K562 (cell line): ENCODE measurements around the gene KAZN. TPM values are rescaled to one million over a fixed set of nuclear protein-coding genes. Genes with fewer than 3 reads are reported as not detected.

Source experiments
- ATAC-seq: fragments of 200-7000 bp; cut with Tn5 transposase; 3 replicates; pipeline ENCODE4 v1.9.1; 2020; ENCODE audit warnings: moderate library complexity
- BruUV-seq: library from RNA; stranded (reverse); fragments of 400-500 nt; replicated peaks from 2 replicates; lab custom pipeline; 2021; lab: Mats Ljungman, UMichigan
- CTCF ChIA-PET: fragments of 300-600 bp; formaldehyde crosslinking; extraction: SDS; loops from one replicate; lab custom pipeline; 2021; ENCODE audit warnings: low intra/inter-chr PET ratio; lab: Yijun Ruan, JAX
- POLR2A ChIA-PET: fragments of 300-600, 350-650 bp; sonication (Branson Sonifier 250); formaldehyde crosslinking; extraction: SDS; loops from one replicate; lab custom pipeline; 2021; ENCODE audit warnings: antibody characterized with exemption, inconsistent platforms; lab: Yijun Ruan, JAX
- DNase-seq, 4 experiments: peaks; one replicate each; pipeline versions ENCODE4 v3.0.0 to v3.0.0-alpha.2; 2011 to 2018; ENCODE audit warnings: low spot score in 3 of 4, mixed read lengths in 3 of 4; ENCODE audit errors: extremely low read depth in 1 of 4
- FAIRE-seq: peaks from 2 replicates; lab custom pipeline; 2011; peaks lifted over from hg19 to GRCh38; lab: Jason Lieb, UNC
- H2AFZ ChIP-seq: 2 replicates; pipeline ENCODE4 v1.6.0; 2011; ENCODE audit warnings: low read depth, low read length, control low read depth, inconsistent platforms
- H3K27ac ChIP-seq: fragments of 200-600 bp; 3 replicates; pipeline ENCODE4 v1.8.0; 2011; ENCODE audit warnings: low read depth, mild to moderate bottlenecking, control low read depth, inconsistent platforms, low read length, moderate library complexity, mixed read lengths; ENCODE audit errors: extremely low read depth
- H3K27me3 ChIP-seq, 2 experiments: fragments of 300-600 bp in 1 of 2; 2 replicates in 1 of 2; 3 replicates in 1 of 2; pipeline versions ENCODE4 v1.6.0 to v1.8.0; 2011; ENCODE audit warnings: inconsistent platforms in 2 of 2, low read length in 2 of 2, mild to moderate bottlenecking in 1 of 2, mixed read lengths in 1 of 2, moderate library complexity in 1 of 2; ENCODE audit not compliant: control insufficient read depth in 2 of 2, insufficient read depth in 2 of 2
- H3K36me3 ChIP-seq: fragments of 300-600 bp; 3 replicates; pipeline ENCODE4 v1.8.0; 2011; ENCODE audit warnings: mild to moderate bottlenecking, low read length, inconsistent platforms; ENCODE audit not compliant: control insufficient read depth, insufficient read depth
- H3K4me1 ChIP-seq, 2 experiments: fragments of 200-600 bp in 1 of 2; replicated peaks in 1 of 2; 2 replicates in 1 of 2; 3 replicates in 1 of 2; pipeline versions ENCODE4 v1.5.1 to v1.8.0; 2011; ENCODE audit warnings: inconsistent platforms in 2 of 2, low read length in 2 of 2, mild to moderate bottlenecking in 1 of 2, mixed read lengths in 1 of 2, moderate library complexity in 1 of 2; ENCODE audit not compliant: control insufficient read depth in 2 of 2, insufficient read depth in 2 of 2
- H3K4me2 ChIP-seq: 2 replicates; pipeline ENCODE4 v1.6.1; 2011; ENCODE audit warnings: low read length, control low read depth, inconsistent platforms, mixed read lengths; ENCODE audit not compliant: insufficient read depth
- H3K4me3 ChIP-seq: fragments of 200-600 bp; sonication (generic), shearing (Covaris generic); 2 replicates; pipeline ENCODE4 v1.5.1; 2016; ENCODE audit warnings: control low read depth, inconsistent platforms
- H3K79me2 ChIP-seq: fragments of 200-600 bp; 3 replicates; pipeline ENCODE4 v1.8.0; 2011; ENCODE audit warnings: low read length, inconsistent platforms; ENCODE audit not compliant: control insufficient read depth, insufficient read depth
- H3K9ac ChIP-seq, 2 experiments: 2 replicates each; pipeline versions ENCODE4 v1.6.0 to v1.6.1; 2011; ENCODE audit warnings: low read depth in 2 of 2, low read length in 2 of 2, control low read depth in 1 of 2, inconsistent platforms in 1 of 2, mild to moderate bottlenecking in 1 of 2, mixed read lengths in 1 of 2; ENCODE audit not compliant: insufficient read depth in 1 of 2
- H3K9me1 ChIP-seq: one replicate; pipeline ENCODE4 v1.6.0; 2011; ENCODE audit warnings: inconsistent platforms, mild to moderate bottlenecking, low read length, moderate library complexity; ENCODE audit not compliant: control insufficient read depth, insufficient read depth
- H3K9me3 ChIP-seq: replicated peaks from 2 replicates; pipeline ENCODE4 v1.5.1; 2011; ENCODE audit warnings: low read depth, low read length, inconsistent platforms; ENCODE audit not compliant: control insufficient read depth, insufficient read depth
- H4K20me1 ChIP-seq: replicated peaks from 2 replicates; pipeline ENCODE4 v1.6.1; 2011; ENCODE audit warnings: low read length, inconsistent platforms, mixed read lengths; ENCODE audit not compliant: control insufficient read depth, insufficient read depth
- ADNP ChIP-seq: fragments of 200-800 bp; sonication (Bioruptor generic); IDR thresholded peaks from 2 replicates; pipeline ENCODE4 v1.6.1; 2016; ENCODE audit warnings: missing genetic modification characterization, missing compliant biosample characterization
- BCOR ChIP-seq: fragments of 450-650 bp; IDR thresholded peaks from 2 replicates; pipeline ENCODE4 v1.6.1; 2016
- CHD4 ChIP-seq: fragments of 200-600 bp; sonication (generic); IDR thresholded peaks from 3 replicates; pipeline ENCODE4 v1.6.1; 2012; ENCODE audit warnings: low read depth, mild to moderate bottlenecking, mixed read lengths, low read length, inconsistent platforms; ENCODE audit not compliant: insufficient read depth, insufficient replicate concordance, poor library complexity, severe bottlenecking
- HDAC2 ChIP-seq: fragments of 450-650 bp; IDR thresholded peaks from 2 replicates; pipeline ENCODE4 v1.6.1; 2016; ENCODE audit warnings: mild to moderate bottlenecking
- KDM1A ChIP-seq, 2 experiments: fragments of 450-650 bp; IDR thresholded peaks; 2 replicates each; pipeline ENCODE4 v1.6.1; 2016; ENCODE audit warnings: mild to moderate bottlenecking in 2 of 2
- NR2C2 ChIP-seq, 2 experiments: fragments of 200-800 bp in 1 of 2; sonication (Bioruptor generic) in 1 of 2; sonication (generic) in 1 of 2; formaldehyde crosslinking in 1 of 2; IDR thresholded peaks; 2 replicates each; pipeline versions ENCODE4 v1.6.1 to v1.8.0; 2016 to 2022; ENCODE audit warnings: mild to moderate bottlenecking in 1 of 2, missing compliant biosample characterization in 1 of 2, missing genetic modification characterization in 1 of 2, missing genetic modification reagents in 1 of 2
- RBM25 ChIP-seq: fragments of 200-400 bp; formaldehyde crosslinking; IDR thresholded peaks from 2 replicates; pipeline ENCODE4 v1.6.1; 2018; ENCODE audit warnings: low read length, low read depth, moderate library complexity; ENCODE audit not compliant: severe bottlenecking
- RCOR1 ChIP-seq, 2 experiments: IDR thresholded peaks; 2 replicates each; pipeline ENCODE4 v1.6.1; 2012; ENCODE audit warnings: low read depth in 2 of 2, low read length in 2 of 2, borderline replicate concordance in 1 of 2, improper control_type of control experiment in 1 of 2
- SMAD3 ChIP-seq: fragments of 450-650 bp; formaldehyde crosslinking; conservative IDR thresholded peaks from 2 replicates; pipeline ENCODE4 v1.4.0; 2020; ENCODE audit warnings: mild to moderate bottlenecking
- WGBS: fragments of 100-300 bp; shearing (Covaris generic); methylation state at CpG from one replicate; pipeline ENCODE4 v1.1.6; 2016; ENCODE audit warnings: low coverage, mixed read lengths; ENCODE audit not compliant: insufficient coverage; ENCODE audit errors: missing lambda C conversion rate; 5-methylcytosine and 5-hydroxymethylcytosine counted together
- in situ Hi-C: fragments of 300-500 bp; cut with MboI; formaldehyde crosslinking; loops from 4 replicates; pipeline ENCODE4 v1.15.0; 2018; ENCODE audit warnings: inconsistent platforms, mixed read lengths
- intact Hi-C: fragments of 100-400 bp; cut with micrococcal nuclease; formaldehyde crosslinking; loops from 2 replicates; pipeline ENCODE4 v1.14.2; 2022
- polyA plus RNA-seq, 8 experiments: library from polyadenylated mRNA; depleted of rRNA in 4 of 8; stranded (reverse) in 5 of 8; unstranded in 3 of 8; fragments of >200 nt; fragmentation: Nextera tagmentation in 2 of 8; fragmentation: Illumina TruSeq in 1 of 8; extraction: Ambion mirVana in 2 of 8; extraction: Trizol in 1 of 8; gene quantifications; 2 replicates each; pipeline versions ENCODE4 v1.2.1 to v1.2.3, GENCODE V29; 2011 to 2014; ENCODE audit warnings: inconsistent platforms in 1 of 8, missing spikeins in 1 of 8
- total RNA-seq, 7 experiments: library from RNA; depleted of rRNA in 6 of 7; stranded (reverse); fragments of >200 nt in 6 of 7; fragmentation: Illumina TruSeq in 2 of 7; extraction: Trizol in 2 of 7; gene quantifications; 2 replicates each; pipeline versions ENCODE4 v1.2.1 to v1.2.3, GENCODE V29; 2011 to 2021; ENCODE audit warnings: low replicate concordance in 1 of 7
- TF ChIP-seq, protein P1 (sequence below): IDR thresholded peaks from 2 replicates; pipeline ENCODE4 v1.6.1; 2014; ENCODE audit warnings: antibody characterized with exemption

The KAZN gene
- total and polyA plus RNA-seq, 9 of the 15 experiments (the other 6 are each of a cell fraction or from before 2014, with no cell fraction given), result 2.1 to 21.6 (median 5.4) TPM

DNA sequence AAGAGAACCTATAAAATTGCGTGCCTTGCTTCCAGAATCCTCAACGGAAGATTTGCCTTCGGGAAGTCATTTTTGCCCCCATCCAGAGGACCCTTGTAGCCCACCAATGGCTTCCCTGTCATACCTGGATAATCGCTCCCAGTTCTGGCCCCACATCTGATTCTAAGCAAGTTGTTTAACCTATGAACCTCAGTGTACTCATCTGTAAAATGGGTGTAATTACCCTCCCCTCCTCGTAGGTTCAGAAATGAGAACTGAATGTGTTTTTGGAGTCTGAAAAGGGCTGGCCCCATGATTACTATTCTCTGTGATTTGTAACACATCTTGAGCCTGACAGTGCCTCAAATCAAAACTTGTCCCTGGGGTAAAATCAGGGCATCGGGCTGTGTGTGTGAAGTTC is 473.5 kb downstream of the KAZN start:
- Histone ChIP-seq H3K27me3 (peaks cover 0 to 22% of the 10 kb centered on the region in 2 experiments; a peak in 2 of 5 replicates), H3K27ac (no peak overlapping the region), H3K36me3 (no peaks in the 10 kb centered on the region), H3K4me1 (no peaks in the 10 kb centered on the region), H4K20me1 (peaks cover 8% of the 10 kb centered on the region; the same call in 1 of the 2 replicates), H3K4me2 (no peak overlapping the region), H3K9me3 (no peaks in the 10 kb centered on the region), H3K9me1 (no peaks in the 10 kb centered on the region), H2AFZ (no peak overlapping the region), H3K9ac (no peak overlapping the region), H3K79me2 (no peaks in the 10 kb centered on the region), H3K4me3 (no peak overlapping the region)
- no TSS peak for BruUV-seq
- DNase-seq, result no peak
- no peak for ATAC-seq
- 71% methylated on average over 6 of the region's 6 CpGs for WGBS
- TF ChIP-seq NR2C2 (CRISPR knock-in tag; IDR thresholded peaks at IDR 0.05), result no peak
- TF ChIP-seq NR2C2 (tag; IDR thresholded peaks at IDR 0.05), result no peak
- peak; percentile 87 for TF ChIP-seq BCOR
- TF ChIP-seq RBM25, result peak; percentile 92
- TF ChIP-seq KDM1A (IDR thresholded peaks at IDR 0.05), result peak; percentile 34 to 71; a peak in 3 of 4 replicates
- 0 out of 2 replicates have a peak, but pooled peaks have one; percentile 37 for TF ChIP-seq HDAC2
- TF ChIP-seq SMAD3 (CRISPR knock-in tag), result no peak
- TF ChIP-seq CHD4, result peak; percentile 87
- peak; percentile 73 for TF ChIP-seq ADNP
- peak in 1 of 2 experiments; percentile 73; a peak in 1 of 4 replicates for TF ChIP-seq RCOR1 (IDR thresholded peaks at IDR 0.05; ENCODE audit: borderline replicate concordance in 1 of 2, low read depth in 2 of 2, low read length in 2 of 2)
- TF ChIP-seq, protein P1, sequence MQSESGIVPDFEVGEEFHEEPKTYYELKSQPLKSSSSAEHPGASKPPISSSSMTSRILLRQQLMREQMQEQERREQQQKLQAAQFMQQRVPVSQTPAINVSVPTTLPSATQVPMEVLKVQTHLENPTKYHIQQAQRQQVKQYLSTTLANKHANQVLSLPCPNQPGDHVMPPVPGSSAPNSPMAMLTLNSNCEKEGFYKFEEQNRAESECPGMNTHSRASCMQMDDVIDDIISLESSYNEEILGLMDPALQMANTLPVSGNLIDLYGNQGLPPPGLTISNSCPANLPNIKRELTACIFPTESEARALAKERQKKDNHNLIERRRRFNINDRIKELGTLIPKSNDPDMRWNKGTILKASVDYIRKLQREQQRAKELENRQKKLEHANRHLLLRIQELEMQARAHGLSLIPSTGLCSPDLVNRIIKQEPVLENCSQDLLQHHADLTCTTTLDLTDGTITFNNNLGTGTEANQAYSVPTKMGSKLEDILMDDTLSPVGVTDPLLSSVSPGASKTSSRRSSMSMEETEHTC, result no peak
- intact Hi-C loops, result no loop called here
- in situ Hi-C loops, result no loop called here
- POLR2A ChIA-PET, result interaction anchor here (0.6 to 1.3 kb wide), 2 partner anchors 17 to 789 kb away, joined by 3 read pairs; no protein-coding TSS in a partner anchor
- CTCF ChIA-PET, result no interaction called here
- no peak for FAIRE-seq
